HG03039 (cell line): Measurements from ENCODE around the gene IFNA10.
"Not testable (repeated sequence)": the region's sequence is repeated elsewhere in the genome, so short reads cannot be mapped to it uniquely, and the experiment has no call there.

Experiments used
- ATAC-seq: cut with Tn5 transposase; IDR thresholded peaks from one replicate; pipeline ENCODE4 v1.9.1; 2021; ENCODE audit warnings: mild to moderate bottlenecking, moderate library complexity; ENCODE audit not compliant: unreplicated experiment

Gene IFNA10

DNA sequence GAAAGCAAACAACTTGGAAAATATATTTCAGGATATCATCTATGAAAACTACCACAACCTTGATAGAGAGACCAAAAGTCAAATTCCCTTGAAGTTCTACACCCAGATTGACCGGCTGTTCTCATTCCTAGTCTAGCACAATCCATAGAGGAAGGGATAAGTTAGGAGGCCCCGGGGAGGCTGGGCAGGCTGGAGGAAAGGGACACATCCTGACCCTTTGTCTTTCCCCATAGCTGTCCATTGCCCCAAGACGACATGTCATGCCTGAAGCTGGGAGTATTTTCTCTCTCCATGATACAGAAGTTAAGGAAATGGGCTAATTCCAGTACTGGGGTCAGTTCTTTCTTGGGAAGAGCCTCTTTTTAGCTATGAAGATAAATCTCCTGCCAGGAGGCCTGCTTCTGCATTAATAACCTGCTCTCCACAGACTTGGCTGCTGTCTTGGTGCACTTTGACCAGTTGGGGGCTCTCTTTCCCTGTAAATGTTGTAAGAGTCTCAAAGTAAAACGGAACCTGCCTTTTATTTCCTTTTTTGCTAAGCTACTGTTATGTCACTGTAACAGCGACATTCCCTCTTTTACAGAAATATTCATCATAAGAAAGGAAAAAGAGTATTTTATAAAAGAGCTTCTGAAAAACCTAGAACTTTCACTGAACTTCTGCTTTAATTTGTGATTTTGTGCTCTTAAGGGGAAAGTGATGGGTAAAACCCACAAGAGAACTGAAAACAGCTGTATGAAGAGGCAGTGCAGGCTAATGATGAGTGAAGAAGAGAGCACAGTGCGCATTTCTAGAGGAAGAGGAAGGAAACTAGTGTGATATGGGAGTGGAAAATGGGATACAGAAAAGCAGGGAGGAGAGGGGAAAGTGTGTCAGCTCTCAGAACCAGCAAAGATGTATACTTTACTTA lies 11.8 kb downstream of the IFNA10 start:
- peak; percentile 69 for ATAC-seq

DNA sequence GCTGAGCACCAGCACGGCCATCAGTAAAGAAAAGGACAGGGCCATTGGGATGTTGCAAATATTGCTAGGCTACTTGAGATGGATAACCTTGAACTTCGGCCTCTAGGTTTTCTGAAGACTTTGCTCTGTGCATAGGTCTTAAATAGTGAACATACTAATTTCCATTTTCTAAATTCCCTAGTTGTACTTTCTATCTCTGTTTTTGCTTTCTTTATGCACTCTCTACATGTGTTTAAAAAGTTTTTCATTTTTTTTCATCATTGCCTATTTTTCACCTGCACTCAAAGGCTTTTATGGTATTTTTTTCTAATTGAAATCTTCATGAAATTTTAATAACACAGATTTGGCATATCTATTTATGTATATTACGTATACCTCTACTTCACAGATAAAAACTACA lies 19.5 kb downstream of the IFNA10 start, which contains the start of gene IFNA4:
TSS of gene IFNA4 (minus strand) at position 101 of the 400 bp plus-strand sequence. CDS start at position 45, 56 bp downstream.
- not testable (repeated sequence) for ATAC-seq

DNA sequence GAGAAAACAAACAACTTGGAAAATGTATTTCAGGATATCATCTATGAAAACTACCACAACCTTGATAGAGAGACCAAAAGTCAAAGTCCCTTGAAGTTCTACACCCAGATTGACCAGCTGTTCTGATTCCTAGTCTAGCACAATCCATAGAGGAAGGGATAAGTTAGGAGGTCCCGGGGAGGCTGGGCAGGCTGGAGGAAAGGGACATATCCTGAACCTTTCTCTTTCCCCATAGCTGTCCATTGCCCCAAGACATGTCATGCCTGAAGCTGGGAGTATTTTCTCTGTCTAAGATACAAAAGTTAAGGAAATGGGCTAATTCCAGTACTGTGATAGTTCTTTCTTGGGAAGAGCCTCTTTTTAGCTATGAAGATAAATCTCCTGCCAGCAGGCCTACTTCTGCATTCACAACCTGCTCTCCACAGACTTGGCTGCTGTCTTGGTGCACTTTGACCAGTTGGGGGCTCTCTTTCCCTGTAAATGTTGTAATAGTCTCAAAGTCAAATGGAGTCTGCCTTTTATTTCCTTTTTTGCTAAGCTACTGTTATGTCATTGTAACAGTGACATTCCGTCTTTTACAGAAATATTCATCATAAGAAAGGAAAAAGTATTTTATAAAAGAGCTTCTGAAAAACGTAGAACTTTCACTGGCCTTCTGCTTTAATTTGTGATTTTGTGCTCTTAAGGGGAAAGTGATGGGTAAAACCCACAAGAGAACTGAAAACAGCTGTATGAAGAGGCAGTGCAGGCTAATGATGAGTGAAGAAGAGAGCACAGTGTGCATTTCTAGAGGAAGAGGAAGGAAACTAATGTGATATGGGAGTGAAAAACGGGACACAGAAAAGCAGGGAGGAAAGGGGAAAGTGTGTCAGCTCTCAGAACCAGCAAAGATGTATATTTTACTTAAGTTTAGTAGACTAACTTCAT lies 23.9 kb downstream of the IFNA10 start:
- ATAC-seq = peak; percentile 90

DNA sequence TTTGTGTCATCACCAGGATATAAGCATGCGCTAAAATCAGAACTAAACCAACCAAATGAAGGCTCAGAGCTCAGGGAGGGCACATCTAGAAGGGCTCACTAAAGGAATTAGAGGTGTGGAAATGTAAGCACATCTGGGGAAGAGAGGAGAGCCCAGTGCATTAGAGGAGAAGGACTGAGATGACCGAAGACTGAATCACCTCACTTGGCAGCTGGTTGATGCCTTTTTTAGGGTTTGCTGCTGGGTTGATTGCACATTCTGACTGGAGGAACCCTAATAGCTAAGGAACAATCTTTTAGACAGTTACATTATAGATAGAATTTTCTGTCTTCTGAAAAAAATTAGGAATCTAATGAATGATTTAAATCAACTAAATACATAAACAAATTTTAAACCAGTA lies 32.3 kb downstream of the IFNA10 start:
- no peak for ATAC-seq

DNA sequence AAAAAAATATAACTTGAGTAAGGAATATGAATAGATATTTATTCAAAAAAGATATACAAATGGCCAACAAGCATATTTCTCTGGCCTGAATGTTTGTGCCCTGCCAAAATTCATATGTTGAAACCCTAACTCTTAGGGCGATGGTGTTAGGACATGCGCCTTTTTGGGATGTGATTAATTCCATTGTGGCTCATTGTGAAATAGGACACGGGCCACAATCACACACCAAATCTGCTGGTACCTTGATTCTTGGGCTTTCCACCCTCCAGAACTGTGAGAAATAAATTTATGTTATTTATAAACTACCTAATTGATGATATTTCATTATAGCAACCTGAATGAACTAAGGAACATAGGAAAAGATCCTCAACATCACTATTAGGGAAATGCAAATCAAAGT lies 34.8 kb downstream of the IFNA10 start:
- ATAC-seq = no peak

DNA sequence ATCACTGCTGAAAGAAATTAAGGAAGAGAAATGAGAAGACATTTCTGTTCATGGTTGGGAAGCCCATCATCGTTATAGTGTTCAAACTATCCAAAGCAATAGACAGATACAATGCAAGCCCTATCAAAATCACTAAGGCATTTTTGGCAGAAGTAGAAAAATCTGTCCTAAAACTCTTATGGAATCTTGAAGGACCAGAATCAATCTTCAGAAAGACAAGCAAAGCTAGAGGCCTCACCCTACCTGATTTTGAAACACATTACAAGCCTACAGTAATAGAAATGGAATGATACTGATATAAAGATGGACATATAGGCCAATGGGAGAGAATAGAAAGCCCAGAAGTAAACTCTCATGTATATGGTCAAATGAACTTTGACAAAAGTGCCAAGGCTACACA lies 35.6 kb downstream of the IFNA10 start:
- ATAC-seq = no peak

DNA sequence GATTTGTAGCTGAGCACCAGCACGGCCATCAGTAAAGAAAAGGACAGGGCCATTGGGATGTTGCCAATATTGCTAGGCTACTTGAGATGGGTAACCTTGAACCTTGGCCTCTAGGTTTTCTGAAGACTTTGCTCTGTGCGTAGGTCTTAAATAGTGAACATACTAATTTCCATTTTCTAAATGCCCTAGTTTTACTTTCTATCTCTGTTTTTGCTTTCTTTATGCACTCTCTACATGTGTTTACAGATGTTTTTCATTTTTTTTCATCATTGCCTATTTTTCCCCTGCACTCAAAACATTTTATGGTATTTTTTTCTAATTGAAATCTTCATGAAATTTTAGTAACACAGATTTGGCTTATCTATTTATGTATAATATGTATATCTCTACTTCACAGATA lies 40.4 kb downstream of the IFNA10 start, which contains the start of gene IFNA21:
TSS of gene IFNA21 (minus strand) at position 101 of the 400 bp plus-strand sequence. CDS start at position 53, 48 bp downstream.
- ATAC-seq = not testable (repeated sequence)

DNA sequence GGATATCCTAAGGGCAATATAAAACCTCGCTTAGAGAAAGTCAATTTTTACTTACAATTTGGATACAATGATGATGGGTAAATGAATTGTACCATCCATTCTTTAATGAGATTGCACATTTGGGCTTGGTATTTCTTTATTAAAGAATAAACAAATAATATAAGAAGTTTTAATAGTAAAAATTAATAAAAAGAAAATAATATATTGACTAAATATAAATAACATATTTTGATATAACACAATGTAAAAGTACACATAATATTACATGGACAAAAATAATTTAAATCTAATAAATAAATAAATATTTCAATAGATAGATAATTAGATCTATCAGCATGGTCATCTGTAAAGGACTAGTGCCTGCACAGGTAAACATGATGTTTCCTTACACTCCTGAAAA lies 41.4 kb downstream of the IFNA10 start:
- no peak for ATAC-seq

DNA sequence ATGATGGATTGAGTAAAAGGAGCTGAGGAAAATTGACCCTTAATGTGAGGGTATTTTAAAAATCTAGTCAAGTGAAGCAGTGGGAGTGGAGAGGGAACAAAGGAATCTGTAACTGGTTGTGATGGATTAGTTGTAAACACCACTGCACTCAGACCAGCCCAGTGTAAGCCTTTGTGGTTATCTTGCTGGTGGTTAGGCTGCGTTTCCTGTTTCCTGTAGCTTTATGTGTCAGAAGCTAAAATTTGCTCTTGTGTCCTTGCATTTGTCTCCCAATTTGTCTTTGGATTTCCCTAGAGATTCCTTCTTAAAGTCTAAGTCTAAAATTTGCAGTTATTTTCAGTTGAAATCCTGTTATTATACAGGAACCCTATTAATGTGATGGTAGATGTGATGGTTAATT lies 46.8 kb downstream of the IFNA10 start:
- ATAC-seq = peak; percentile 76
